Measurements from ENCODE around the gene CARMIL1.
A peak's percentile ranks its signal among the peaks of the same experiment; 100 is the strongest.
"Not testable (repeated sequence)": the region's sequence is repeated elsewhere in the genome, so short reads cannot be mapped to it uniquely, and the experiment has no call there.

Gene CARMIL1

DNA sequence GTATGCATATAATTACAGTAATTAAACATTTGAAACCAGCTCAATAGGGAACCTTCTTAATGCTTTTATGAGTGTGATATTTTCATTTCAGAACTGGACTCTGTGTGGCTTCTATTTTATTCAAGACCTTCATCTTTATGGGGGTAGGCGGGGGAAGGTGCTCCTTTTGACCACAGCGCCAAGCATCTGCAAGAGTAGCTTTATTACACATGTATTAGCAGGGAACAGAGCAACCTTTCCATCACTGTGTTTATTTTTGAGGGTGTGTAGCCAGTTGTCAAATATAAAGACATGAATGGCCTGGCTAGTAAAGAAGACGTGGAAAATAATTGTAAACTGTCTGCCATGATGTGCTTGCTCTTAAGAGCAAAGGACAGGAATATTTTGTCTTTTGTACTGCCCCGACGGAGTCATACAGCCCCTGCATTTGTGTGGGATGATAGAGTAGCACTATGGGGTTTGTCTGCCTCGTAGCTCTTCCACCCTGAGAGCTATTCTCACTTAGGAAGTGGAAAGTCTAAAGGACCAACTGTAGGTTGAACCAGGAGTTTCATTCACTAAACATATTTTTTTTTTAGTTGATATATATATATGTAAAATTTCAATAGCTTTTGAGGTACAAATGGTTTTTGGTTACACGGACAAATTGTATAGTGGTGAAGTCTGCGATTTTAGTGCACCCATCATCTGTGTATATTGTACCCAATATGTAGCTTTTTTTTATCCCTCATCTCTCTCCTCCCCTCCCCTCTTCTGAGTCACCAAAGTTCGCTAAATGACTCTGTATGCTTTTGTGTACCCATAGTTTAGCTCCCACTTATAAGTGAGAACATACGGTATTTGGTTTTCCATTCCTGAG is 91.2 kb downstream of the CARMIL1 start:
- DNase-seq (ENCODE audit: low read depth in 2 of 2) = no peak

GRCh38 chr6:25371037-25371347 is 91.8 kb downstream of the CARMIL1 start:
- no peak for DNase-seq (ENCODE audit: low read depth in 2 of 2)

GRCh38 chr6:25375125-25375524 is 96.0 kb downstream of the CARMIL1 start:
- DNase-seq (ENCODE audit: low read depth in 2 of 2) = no peak

DNA sequence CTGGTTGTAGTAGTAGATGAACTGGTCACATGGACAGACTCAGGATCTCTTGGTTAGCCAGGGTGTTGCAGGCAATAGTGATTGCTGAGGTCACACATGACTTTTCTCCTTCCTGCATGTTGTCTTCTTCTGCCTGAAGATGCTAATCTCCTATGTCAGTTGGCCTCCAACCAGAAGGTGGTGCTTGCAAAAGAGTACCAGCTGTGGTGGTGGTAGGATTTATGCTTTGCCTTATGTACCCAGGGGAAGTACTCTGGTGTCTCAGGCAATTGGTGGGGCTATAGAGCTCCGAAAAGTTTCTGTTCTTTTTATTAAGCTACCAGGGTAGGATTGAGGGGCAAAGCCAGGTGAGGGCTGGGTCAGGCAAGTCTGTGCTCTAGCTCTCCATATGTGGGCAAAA is 98.5 kb downstream of the CARMIL1 start:
- no peak for DNase-seq (ENCODE audit: low read depth in 2 of 2)

GRCh38 chr6:25381077-25381476 is 101.9 kb downstream of the CARMIL1 start:
- no peak for DNase-seq (ENCODE audit: low read depth in 2 of 2)

GRCh38 chr6:25382476-25382875 is 103.3 kb downstream of the CARMIL1 start:
- DNase-seq (ENCODE audit: low read depth in 2 of 2) = not testable (repeated sequence)

DNA sequence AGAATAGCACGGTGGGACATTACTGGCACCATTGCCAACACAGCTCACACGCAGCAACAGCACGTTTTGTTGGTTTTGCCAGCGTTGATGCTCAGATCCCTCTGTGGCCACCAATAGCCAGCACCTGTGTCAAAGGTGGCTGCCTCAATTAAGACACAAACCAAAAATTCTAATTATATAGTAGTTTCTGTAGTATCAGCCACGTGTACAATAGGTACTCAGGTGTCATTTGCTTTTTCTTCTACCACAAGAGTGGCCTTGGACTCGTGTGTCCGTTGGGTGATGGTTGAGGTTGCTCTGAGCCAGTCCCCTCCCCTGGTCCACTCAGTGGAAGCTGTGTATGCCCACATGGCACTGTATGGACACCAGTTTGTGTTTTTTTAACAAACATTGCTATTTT is 105.1 kb downstream of the CARMIL1 start:
- DNase-seq (ENCODE audit: low read depth in 2 of 2) = no peak

- no peak for DNase-seq (ENCODE audit: low read depth in 2 of 2)
Observed at GRCh38 chr6:25384967-25385366, 105.8 kb downstream of the CARMIL1 start.

DNA sequence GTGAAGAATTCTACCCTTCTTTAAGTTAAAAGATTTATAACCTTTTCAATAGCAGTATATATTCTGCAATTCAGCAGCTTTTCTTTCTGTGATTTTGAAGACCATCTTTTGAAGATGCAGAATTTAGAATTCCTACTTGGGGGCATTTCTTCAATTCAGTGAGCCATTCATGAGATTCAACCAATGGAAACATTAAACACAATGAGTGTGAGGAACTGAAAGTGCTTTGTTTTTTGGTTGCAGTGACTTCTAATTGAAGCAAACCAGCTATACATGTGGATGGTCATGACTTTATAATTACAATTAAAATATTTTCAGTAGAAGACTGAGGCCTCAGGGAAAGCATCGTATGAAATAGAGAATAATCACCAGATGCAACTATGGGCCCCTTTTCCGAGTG is 108.3 kb downstream of the CARMIL1 start:
- DNase-seq (ENCODE audit: low read depth in 2 of 2) = no peak

GRCh38 chr6:25387911-25388310 is 108.7 kb downstream of the CARMIL1 start:
- no peak for DNase-seq (ENCODE audit: low read depth in 2 of 2)

GRCh38 chr6:25388776-25389175 is 109.6 kb downstream of the CARMIL1 start:
- no peak for DNase-seq (ENCODE audit: low read depth in 2 of 2)

- DNase-seq (ENCODE audit: low read depth in 2 of 2) = no peak
Observed at GRCh38 chr6:25389471-25389870, 110.3 kb downstream of the CARMIL1 start.

DNA sequence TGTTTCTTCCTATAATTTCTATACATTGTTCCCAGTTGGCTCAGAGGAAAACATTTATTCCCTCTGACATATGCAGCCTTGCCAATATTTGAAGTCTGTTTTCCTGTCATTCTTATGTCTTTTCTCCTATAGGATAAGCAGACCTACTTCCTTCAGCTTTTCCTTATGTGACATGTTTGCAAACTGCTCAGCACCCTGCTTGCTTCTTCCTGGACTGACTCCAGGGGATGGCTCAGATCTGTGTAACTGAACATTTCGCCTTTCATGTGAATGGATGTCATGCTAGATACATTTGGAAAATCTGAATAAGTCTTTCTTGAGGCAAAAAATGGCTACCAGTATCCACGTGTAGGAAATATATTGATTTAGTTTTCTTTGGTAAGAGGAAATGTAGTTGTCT is 113.2 kb downstream of the CARMIL1 start:
- DNase-seq (ENCODE audit: low read depth in 2 of 2) = no peak

- no peak for DNase-seq (ENCODE audit: low read depth in 2 of 2)
Observed at GRCh38 chr6:25395731-25396130, 116.6 kb downstream of the CARMIL1 start.

GRCh38 chr6:25397406-25397805 is 118.2 kb downstream of the CARMIL1 start:
- DNase-seq (ENCODE audit: low read depth in 2 of 2) = no peak

- no peak for DNase-seq (ENCODE audit: low read depth in 2 of 2)
Observed at GRCh38 chr6:25399885-25400284, 120.7 kb downstream of the CARMIL1 start.

GRCh38 chr6:25401711-25402110 is 122.5 kb downstream of the CARMIL1 start:
- DNase-seq (ENCODE audit: low read depth in 2 of 2) = no peak

DNA sequence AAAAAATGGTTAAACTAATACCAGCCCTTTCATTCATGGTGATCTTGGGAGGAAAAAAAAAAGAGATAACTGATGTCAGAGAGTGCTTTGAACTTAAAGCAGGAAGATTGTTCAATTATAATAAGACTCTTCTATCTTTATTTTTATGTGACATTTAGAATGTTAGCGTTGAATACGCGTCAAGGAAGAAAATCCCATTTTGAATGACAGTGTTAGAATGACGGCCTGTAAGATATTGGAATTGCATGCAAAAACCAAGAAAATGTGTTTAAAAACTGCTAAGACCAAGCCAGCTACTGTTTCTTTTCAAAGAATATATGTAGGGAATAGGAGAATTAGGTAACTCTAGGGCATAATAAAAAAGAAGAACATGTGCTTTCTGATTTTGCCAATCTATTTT is 123.0 kb downstream of the CARMIL1 start:
- no peak for DNase-seq (ENCODE audit: low read depth in 2 of 2)

DNA sequence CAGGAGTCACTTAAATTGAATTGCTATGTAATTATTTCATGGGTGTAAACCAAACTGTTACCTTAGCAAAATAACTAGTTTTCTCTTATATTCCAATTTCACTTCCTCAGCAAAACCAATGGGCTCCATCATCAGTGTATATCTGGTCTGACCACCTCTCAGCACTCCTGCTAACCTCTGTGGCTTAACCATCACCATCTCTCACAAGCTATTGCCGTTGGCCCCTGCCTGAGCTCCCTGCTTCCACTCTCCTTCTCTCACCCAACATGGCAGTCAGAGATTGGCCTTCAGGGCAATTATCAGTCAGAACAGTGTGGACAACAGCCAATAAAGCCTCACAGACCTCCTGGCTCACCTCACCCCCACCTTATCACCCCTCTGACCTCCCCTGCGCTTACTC is 124.0 kb downstream of the CARMIL1 start:
- no peak for DNase-seq (ENCODE audit: low read depth in 2 of 2)

DNA sequence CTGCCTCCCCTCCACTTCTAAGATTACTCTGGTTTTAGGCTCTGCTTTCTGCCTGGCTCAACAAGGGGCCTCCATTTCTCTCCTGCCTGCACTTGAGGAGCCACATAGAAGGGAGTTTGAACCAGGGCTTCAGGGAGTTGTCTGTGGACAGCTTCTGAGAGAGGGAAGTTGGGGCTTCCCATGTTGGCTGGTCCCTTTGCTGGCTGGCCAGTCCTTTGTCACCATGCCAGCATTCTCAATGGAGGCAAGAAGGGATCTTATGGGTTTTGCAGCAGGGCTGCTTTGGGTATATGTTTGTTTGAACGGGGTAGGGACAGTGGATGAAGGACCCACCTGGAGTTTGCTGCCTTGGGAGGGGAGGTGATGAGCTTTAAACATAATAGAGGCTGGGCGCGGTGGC is 124.9 kb downstream of the CARMIL1 start:
- DNase-seq (ENCODE audit: low read depth in 2 of 2) = no peak

DNA sequence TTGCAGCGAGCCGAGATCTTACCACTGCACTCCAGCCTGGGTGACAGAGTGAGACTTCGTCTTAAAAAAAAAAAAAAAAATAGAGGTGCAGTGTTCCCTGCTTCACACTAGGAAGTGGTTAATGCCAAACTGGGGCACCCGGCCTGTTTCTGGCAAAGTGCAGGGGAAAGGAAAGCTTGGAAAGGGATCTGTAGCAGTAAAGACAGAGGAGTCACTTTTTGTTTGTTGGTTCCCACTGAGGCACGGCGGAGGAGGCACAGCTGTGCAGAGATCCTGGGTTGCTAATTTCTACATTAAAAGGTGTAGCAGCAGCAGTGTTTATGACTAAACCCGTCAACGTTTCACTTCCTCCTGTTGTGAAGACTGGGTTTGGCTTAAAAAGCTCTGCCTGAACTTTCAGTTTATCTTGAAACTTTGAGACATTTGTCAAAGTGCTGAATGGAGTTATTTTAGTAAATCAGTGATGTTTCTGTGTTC is 125.6 kb downstream of the CARMIL1 start:
- peak; percentile 7 to 17 for DNase-seq (ENCODE audit: low read depth in 2 of 2)

- no peak for DNase-seq (ENCODE audit: low read depth in 2 of 2)
Observed at GRCh38 chr6:25405442-25405841, 126.3 kb downstream of the CARMIL1 start.

GRCh38 chr6:25407431-25407830 is 128.3 kb downstream of the CARMIL1 start:
- DNase-seq (ENCODE audit: low read depth in 2 of 2) = no peak

GRCh38 chr6:25410102-25410501 is 130.9 kb downstream of the CARMIL1 start:
- no peak for DNase-seq (ENCODE audit: low read depth in 2 of 2)
